GM12865 (cell line): ENCODE results near the gene CNOT9.
"Not testable (repeated sequence)": the region's sequence is repeated elsewhere in the genome, so short reads cannot be mapped to it uniquely, and the experiment has no call there.

Experiments used
- DNase-seq: peaks from one replicate; pipeline ENCODE4 v3.0.0; 2010; ENCODE audit warnings: low read depth
- H3K4me3 ChIP-seq: 2 replicates; pipeline ENCODE4 v1.5.1; 2011; ENCODE audit warnings: mild to moderate bottlenecking, low read depth, low read length, control low read depth
- TF ChIP-seq, protein P1 (sequence below): IDR thresholded peaks from 2 replicates; pipeline ENCODE4 v1.5.1; 2011; ENCODE audit warnings: low read length, control low read depth, low read depth, inconsistent platforms; ENCODE audit not compliant: insufficient read depth; ENCODE audit errors: missing control alignments

CNOT9 gene

DNA sequence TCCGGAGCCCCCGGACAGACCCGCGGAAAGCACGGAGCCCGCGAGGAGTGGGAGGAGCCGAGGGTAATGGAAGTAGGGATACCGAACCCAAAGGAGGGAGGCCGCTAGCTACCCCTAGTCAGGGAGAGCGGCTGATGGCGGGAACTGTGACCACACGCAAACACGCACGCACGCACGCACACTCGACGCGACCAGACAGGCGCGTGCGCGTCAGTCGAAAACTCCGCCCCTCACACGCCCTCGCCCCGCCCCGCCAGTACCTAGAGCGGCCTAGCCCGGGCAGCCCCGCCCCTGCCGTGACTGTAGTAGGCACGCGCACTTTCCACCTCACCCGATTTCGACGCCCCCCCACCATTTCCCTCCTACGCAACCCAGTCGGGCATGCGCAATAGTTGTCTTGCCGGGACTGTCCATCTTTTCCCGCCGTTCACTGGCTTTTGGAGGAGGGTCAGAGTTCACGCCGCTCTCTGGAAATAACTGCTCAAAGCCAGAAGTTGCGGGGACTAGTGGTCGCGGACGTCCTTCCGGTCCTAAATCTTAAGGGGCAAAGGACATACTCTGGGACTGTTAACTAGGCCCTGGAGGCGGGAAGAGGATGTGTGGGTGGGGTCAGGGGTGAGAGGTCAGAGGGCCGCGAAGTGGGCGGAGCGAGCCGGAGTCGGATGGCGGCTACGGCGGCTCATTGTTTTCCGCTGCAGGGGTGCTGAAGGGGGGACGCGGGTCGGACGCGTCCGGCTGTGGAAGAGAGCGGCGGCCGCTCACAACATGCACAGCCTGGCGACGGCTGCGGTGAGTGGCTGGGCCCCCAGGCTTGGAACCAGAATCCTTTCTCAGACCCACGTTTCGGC lies at the start of gene CNOT9, which contains the start of gene USP37:
Gene CNOT9 (plus strand): TSS at position 650 of the 848 bp plus-strand sequence. CDS start 116 bp downstream, at position 766.
Gene USP37 (minus strand): TSS at position 162 of the 848 bp plus-strand sequence. CDS start 9,698 bp downstream, outside the sequence.
- DNase-seq: peak; percentile 99
- TF ChIP-seq, protein P1, sequence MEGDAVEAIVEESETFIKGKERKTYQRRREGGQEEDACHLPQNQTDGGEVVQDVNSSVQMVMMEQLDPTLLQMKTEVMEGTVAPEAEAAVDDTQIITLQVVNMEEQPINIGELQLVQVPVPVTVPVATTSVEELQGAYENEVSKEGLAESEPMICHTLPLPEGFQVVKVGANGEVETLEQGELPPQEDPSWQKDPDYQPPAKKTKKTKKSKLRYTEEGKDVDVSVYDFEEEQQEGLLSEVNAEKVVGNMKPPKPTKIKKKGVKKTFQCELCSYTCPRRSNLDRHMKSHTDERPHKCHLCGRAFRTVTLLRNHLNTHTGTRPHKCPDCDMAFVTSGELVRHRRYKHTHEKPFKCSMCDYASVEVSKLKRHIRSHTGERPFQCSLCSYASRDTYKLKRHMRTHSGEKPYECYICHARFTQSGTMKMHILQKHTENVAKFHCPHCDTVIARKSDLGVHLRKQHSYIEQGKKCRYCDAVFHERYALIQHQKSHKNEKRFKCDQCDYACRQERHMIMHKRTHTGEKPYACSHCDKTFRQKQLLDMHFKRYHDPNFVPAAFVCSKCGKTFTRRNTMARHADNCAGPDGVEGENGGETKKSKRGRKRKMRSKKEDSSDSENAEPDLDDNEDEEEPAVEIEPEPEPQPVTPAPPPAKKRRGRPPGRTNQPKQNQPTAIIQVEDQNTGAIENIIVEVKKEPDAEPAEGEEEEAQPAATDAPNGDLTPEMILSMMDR: no peak
- H3K4me3 ChIP-seq: peak within 1 kb of the TSS; percentile 97

- DNase-seq: no peak
- TF ChIP-seq, protein P1: no peak
- H3K4me3 ChIP-seq: no peak overlapping the region
Measured at GRCh38 chr2:218518876-218519275, 49.8 kb upstream of the CNOT9 start.

GRCh38 chr2:218523651-218524050 lies 45.0 kb upstream of the CNOT9 start:
- H3K4me3 ChIP-seq: no peak overlapping the region
- no peak for DNase-seq
- TF ChIP-seq, protein P1: no peak

GRCh38 chr2:218528409-218528808 lies 40.2 kb upstream of the CNOT9 start:
- H3K4me3 ChIP-seq, DNase-seq: not testable (repeated sequence)

DNA sequence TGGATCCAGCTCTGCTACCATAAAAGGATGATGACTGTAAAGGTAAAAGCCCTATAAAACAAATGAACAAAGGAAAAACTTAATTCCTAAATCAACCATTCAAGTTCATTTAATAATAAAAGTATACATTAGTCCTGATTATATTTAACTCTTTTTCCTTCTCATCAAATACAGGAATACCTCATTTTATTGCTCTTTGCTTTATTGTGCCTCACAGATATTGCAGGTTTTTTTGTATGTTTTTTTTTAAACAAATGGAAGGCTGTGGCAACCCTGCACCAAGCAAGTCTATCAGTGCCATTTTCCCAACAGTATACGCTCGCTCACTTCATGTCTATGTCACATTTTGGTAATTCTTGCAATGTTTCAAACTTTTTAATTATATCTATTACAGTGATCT lies 38.6 kb upstream of the CNOT9 start:
- TF ChIP-seq, protein P1: no peak
- H3K4me3 ChIP-seq: no peak overlapping the region
- DNase-seq: no peak

GRCh38 chr2:218536804-218537494 lies 31.7 kb upstream of the CNOT9 start:
- DNase-seq: no peak

DNA sequence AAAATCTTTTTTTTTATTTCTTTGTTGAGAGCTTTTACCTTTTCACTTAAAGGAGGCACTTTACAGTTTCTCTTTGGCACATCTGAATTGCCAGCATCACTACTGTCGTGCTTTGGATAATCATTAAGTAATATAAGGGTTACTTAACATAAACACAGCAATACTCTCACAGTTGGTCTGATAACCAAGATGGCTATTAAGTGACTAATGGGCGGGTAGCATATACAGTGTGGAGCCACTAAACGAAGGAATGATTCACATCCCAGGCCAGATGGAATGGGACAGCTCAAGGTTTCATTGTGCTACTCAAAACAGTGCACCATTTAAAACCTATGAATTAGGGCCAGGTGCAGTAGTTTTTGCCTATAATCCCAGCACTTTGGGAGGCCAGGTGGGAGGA lies 28.6 kb upstream of the CNOT9 start:
- no peak overlapping the region for H3K4me3 ChIP-seq
- no peak for DNase-seq
- TF ChIP-seq, protein P1: no peak

More at GRCh38 chr2:218536804-218537494, 31.7 kb upstream of the CNOT9 start:
- TF ChIP-seq, protein P1: no peak
- no peak overlapping the region for H3K4me3 ChIP-seq
